Neural cell (in vitro differentiated cells): ENCODE data around the gene SAMD7. TPM values are rescaled to one million over a fixed set of nuclear protein-coding genes. Genes with fewer than 3 reads are reported as not detected.

Experiments used
- H2AFZ ChIP-seq: fragments of 200-600, 300-800 bp; sonication (generic), shearing (Covaris generic); 2 replicates; pipeline ENCODE4 v1.6.0; 2014; ENCODE audit warnings: low read depth, mild to moderate bottlenecking, antibody characterized with exemption, low read length, moderate library complexity
- H3F3A ChIP-seq: fragments of 200-600 bp; shearing (Covaris generic); 2 replicates; pipeline ENCODE4 v1.6.1; 2016; ENCODE audit warnings: mild to moderate bottlenecking, moderate library complexity, mixed read lengths, antibody characterized with exemption, low read length; ENCODE audit not compliant: insufficient read depth, poor library complexity, severe bottlenecking
- H3K27ac ChIP-seq: fragments of 200-600, 300-800 bp; sonication (generic), shearing (Covaris generic); 2 replicates; pipeline ENCODE4 v1.5.1; 2014; ENCODE audit warnings: mild to moderate bottlenecking, low read length, moderate library complexity
- H3K27me3 ChIP-seq: fragments of 300-800, 200-600 bp; sonication (generic), shearing (Covaris generic); 2 replicates; pipeline ENCODE4 v1.6.0; 2014; ENCODE audit warnings: mild to moderate bottlenecking, low read depth, low read length, moderate library complexity; ENCODE audit not compliant: insufficient read depth
- H3K36me3 ChIP-seq: fragments of 300-800, 200-600 bp; sonication (generic), shearing (Covaris generic); 2 replicates; pipeline ENCODE4 v1.5.1; 2014; ENCODE audit warnings: mild to moderate bottlenecking, antibody characterized with exemption, low read length, moderate library complexity; ENCODE audit not compliant: insufficient read depth
- H3K4me2 ChIP-seq: fragments of 300-800, 200-600 bp; sonication (generic), shearing (Covaris generic); 2 replicates; pipeline ENCODE4 v1.6.0; 2014; ENCODE audit warnings: mild to moderate bottlenecking, low read length
- H3K4me3 ChIP-seq: fragments of 300-800, 200-600 bp; sonication (generic), shearing (Covaris generic); 2 replicates; pipeline ENCODE4 v1.5.1; 2014; ENCODE audit warnings: mild to moderate bottlenecking, low read length, moderate library complexity
- H3K79me2 ChIP-seq: fragments of 200-600 bp; shearing (Covaris generic); replicated peaks from 2 replicates; pipeline ENCODE4 v1.6.0; 2014; ENCODE audit warnings: mild to moderate bottlenecking, low read length, moderate library complexity; ENCODE audit not compliant: insufficient read depth
- H3K9ac ChIP-seq: fragments of 300-800, 200-600 bp; sonication (generic), shearing (Covaris generic); 2 replicates; pipeline ENCODE4 v1.6.1; 2016; ENCODE audit warnings: mild to moderate bottlenecking, low read length, mixed read lengths
- H3K9me2 ChIP-seq: fragments of 200-600 bp; shearing (Covaris generic); 2 replicates; pipeline ENCODE4 v1.6.1; 2016; ENCODE audit warnings: mild to moderate bottlenecking, low read length, mixed read lengths; ENCODE audit not compliant: insufficient read depth
- H3K9me3 ChIP-seq: fragments of 200-600, 300-800 bp; sonication (generic), shearing (Covaris generic); 2 replicates; pipeline ENCODE4 v1.6.1; 2016; ENCODE audit warnings: mild to moderate bottlenecking, mixed run types, low read length, moderate library complexity, mixed read lengths
- H4K20me1 ChIP-seq: fragments of 200-600 bp; shearing (Covaris generic); 2 replicates; pipeline ENCODE4 v1.6.1; 2016; ENCODE audit warnings: mild to moderate bottlenecking, mixed run types; ENCODE audit not compliant: insufficient read depth
- EP300 ChIP-seq: fragments of 450-650 bp; conservative IDR thresholded peaks from 2 replicates; pipeline ENCODE4 v1.6.1; 2014; ENCODE audit warnings: antibody characterized with exemption, mild to moderate bottlenecking, moderate library complexity; ENCODE audit not compliant: poor library complexity, severe bottlenecking
- EZH2 ChIP-seq: fragments of 200-600, 300-800 bp; shearing (Covaris generic), sonication (generic); IDR thresholded peaks from 2 replicates; pipeline ENCODE4 v1.6.1; 2014; ENCODE audit warnings: antibody characterized with exemption, low read length, borderline replicate concordance, mild to moderate bottlenecking; ENCODE audit not compliant: insufficient read depth, poor library complexity, severe bottlenecking
- MXI1 ChIP-seq: fragments of 450-650 bp; conservative IDR thresholded peaks from 2 replicates; pipeline ENCODE4 v1.6.1; 2014; ENCODE audit warnings: antibody characterized with exemption, mild to moderate bottlenecking; ENCODE audit not compliant: poor library complexity, severe bottlenecking
- POLR2AphosphoS5 ChIP-seq: IDR thresholded peaks from 2 replicates; pipeline ENCODE4 v1.6.1; 2012
- RAD21 ChIP-seq: fragments of 450-650 bp; conservative IDR thresholded peaks from 2 replicates; pipeline ENCODE4 v1.6.1; 2014; ENCODE audit warnings: antibody characterized with exemption, mild to moderate bottlenecking, moderate library complexity
- SMC3 ChIP-seq: fragments of 450-650 bp; conservative IDR thresholded peaks from 2 replicates; pipeline ENCODE4 v1.6.1; 2014; ENCODE audit warnings: antibody characterized with exemption, mild to moderate bottlenecking, moderate library complexity; ENCODE audit not compliant: poor library complexity
- TAF1 ChIP-seq: IDR thresholded peaks from 2 replicates; pipeline ENCODE4 v1.6.1; 2012; ENCODE audit warnings: low read depth
- polyA plus RNA-seq: library from polyadenylated mRNA; depleted of rRNA; stranded (reverse); fragments of >200 nt; gene quantifications from 2 replicates; pipeline ENCODE4 v1.2.3, GENCODE V29; 2014
- TF ChIP-seq, protein P1 (sequence below): fragments of 450-650 bp; IDR thresholded peaks from 2 replicates; pipeline ENCODE4 v1.5.1; 2014; ENCODE audit warnings: antibody characterized with exemption, mild to moderate bottlenecking, moderate library complexity; ENCODE audit not compliant: poor library complexity, severe bottlenecking
- TF ChIP-seq, protein P2 (sequence below): IDR thresholded peaks from 2 replicates; pipeline ENCODE4 v1.6.1; 2012; ENCODE audit warnings: borderline replicate concordance

Gene SAMD7
- polyA plus RNA-seq, 1 donor from 2014 or later, result not detected

DNA sequence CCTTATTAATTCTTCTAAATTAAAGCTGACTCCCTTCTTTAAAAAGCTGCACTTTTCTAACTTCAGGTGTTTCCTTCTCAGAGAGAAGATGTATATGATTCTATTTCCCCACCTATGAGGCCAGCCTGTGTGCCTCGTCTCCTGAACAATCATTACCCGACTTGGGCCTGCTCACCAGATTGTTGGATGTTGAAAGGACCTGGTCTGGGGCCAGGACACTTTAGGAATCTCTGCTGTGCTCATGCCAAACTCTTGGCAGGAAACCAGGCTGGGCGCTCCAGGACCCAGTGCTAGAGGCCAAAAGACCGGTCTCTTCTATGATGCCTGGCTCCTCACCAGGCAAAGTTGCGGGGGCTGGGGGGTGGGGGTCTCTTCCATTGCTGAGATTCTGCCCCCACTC, 24.7 kb upstream of the SAMD7 start:
- H3K79me2 ChIP-seq, result no peaks in the 10 kb centered on the region
- H3K4me2 ChIP-seq, result no peak overlapping the region
- H3K9me3 ChIP-seq, result no peaks in the 10 kb centered on the region
- no peak for TF ChIP-seq SMC3
- no peak for TF ChIP-seq EZH2
- no peak for TF ChIP-seq RAD21
- TF ChIP-seq POLR2AphosphoS5, result no peak
- TF ChIP-seq, protein P1, sequence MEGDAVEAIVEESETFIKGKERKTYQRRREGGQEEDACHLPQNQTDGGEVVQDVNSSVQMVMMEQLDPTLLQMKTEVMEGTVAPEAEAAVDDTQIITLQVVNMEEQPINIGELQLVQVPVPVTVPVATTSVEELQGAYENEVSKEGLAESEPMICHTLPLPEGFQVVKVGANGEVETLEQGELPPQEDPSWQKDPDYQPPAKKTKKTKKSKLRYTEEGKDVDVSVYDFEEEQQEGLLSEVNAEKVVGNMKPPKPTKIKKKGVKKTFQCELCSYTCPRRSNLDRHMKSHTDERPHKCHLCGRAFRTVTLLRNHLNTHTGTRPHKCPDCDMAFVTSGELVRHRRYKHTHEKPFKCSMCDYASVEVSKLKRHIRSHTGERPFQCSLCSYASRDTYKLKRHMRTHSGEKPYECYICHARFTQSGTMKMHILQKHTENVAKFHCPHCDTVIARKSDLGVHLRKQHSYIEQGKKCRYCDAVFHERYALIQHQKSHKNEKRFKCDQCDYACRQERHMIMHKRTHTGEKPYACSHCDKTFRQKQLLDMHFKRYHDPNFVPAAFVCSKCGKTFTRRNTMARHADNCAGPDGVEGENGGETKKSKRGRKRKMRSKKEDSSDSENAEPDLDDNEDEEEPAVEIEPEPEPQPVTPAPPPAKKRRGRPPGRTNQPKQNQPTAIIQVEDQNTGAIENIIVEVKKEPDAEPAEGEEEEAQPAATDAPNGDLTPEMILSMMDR, result no peak
- TF ChIP-seq MXI1, result no peak
- no peak for TF ChIP-seq TAF1
- no peak for TF ChIP-seq EP300
- TF ChIP-seq, protein P2, sequence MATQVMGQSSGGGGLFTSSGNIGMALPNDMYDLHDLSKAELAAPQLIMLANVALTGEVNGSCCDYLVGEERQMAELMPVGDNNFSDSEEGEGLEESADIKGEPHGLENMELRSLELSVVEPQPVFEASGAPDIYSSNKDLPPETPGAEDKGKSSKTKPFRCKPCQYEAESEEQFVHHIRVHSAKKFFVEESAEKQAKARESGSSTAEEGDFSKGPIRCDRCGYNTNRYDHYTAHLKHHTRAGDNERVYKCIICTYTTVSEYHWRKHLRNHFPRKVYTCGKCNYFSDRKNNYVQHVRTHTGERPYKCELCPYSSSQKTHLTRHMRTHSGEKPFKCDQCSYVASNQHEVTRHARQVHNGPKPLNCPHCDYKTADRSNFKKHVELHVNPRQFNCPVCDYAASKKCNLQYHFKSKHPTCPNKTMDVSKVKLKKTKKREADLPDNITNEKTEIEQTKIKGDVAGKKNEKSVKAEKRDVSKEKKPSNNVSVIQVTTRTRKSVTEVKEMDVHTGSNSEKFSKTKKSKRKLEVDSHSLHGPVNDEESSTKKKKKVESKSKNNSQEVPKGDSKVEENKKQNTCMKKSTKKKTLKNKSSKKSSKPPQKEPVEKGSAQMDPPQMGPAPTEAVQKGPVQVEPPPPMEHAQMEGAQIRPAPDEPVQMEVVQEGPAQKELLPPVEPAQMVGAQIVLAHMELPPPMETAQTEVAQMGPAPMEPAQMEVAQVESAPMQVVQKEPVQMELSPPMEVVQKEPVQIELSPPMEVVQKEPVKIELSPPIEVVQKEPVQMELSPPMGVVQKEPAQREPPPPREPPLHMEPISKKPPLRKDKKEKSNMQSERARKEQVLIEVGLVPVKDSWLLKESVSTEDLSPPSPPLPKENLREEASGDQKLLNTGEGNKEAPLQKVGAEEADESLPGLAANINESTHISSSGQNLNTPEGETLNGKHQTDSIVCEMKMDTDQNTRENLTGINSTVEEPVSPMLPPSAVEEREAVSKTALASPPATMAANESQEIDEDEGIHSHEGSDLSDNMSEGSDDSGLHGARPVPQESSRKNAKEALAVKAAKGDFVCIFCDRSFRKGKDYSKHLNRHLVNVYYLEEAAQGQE, result no peak
- no peaks in the 10 kb centered on the region for H3F3A ChIP-seq
- no peaks in the 10 kb centered on the region for H3K9me2 ChIP-seq
- no peaks in the 10 kb centered on the region for H4K20me1 ChIP-seq
- no peak overlapping the region for H2AFZ ChIP-seq
- H3K4me3 ChIP-seq, result no peak overlapping the region
- H3K36me3 ChIP-seq, result no peaks in the 10 kb centered on the region
- H3K27ac ChIP-seq, result no peak overlapping the region
- H3K9ac ChIP-seq, result no peak overlapping the region
- no peaks in the 10 kb centered on the region for H3K27me3 ChIP-seq

DNA sequence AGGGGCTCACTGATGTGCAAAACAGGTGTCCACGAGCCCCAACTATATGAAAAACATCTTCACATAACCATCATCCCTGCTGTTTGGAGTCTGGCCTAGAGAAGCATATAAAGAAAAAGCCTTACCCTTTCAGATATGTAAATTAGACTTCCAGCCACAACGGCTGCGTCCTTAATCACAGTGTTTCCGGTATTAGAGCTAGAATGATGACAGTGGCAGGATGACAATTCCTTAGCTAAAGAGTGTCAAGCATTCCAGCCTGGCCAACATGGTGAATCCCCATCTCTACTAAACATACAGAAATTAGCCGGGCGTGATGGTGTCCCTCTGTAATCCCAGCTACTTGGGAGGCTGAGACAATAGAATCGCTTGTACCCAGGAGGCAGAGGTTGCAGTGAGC, 19.5 kb upstream of the SAMD7 start:
- TF ChIP-seq, protein P1, result no peak
- TF ChIP-seq EP300 (no peak), EZH2 (no peak), SMC3 (no peak), POLR2AphosphoS5 (no peak), TAF1 (no peak), RAD21 (no peak), MXI1 (no peak)
- TF ChIP-seq, protein P2, result no peak
- Histone ChIP-seq H2AFZ (no peak overlapping the region), H3K79me2 (no peaks in the 10 kb centered on the region), H3K4me3 (no peak overlapping the region), H3K9me2 (no peaks in the 10 kb centered on the region), H3K27me3 (no peaks in the 10 kb centered on the region), H3K27ac (no peak overlapping the region), H3K9me3 (no peaks in the 10 kb centered on the region), H3K9ac (no peak overlapping the region), H3K36me3 (no peaks in the 10 kb centered on the region), H3K4me2 (no peak overlapping the region), H4K20me1 (no peaks in the 10 kb centered on the region), H3F3A (no peaks in the 10 kb centered on the region)
